ENCODE results near the gene SLC25A39.

SLC25A39 gene

DNA sequence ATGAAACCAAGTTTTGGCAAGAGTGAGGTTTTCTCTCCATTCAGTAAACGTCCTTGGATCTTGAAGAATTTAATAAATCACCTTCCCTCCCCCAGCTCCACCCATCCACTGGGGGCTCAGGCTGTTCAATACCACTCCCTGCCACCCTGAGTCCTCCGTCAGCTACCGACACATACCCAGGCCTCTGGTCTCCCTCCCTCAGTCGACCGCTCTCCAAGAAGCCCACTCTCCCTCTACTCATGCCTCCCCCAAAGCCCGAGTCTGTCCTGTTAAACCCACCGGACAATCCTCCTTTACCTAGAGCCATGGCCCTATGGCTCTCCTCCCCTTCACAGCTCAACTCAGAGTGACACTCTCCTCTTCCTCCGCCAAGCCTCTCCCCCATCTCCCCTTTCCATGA is 37.0 kb downstream of the SLC25A39 start:
- no peak for DNase-seq (ENCODE audit: low read depth, low spot score)
- no peak overlapping the region for H3K4me3 ChIP-seq (ENCODE audit: low read depth, low read length)
- TF ChIP-seq CTCF (IDR thresholded peaks at IDR 0.05; ENCODE audit: low read depth, low read length), result no peak
- in situ Hi-C loops (cut with HindIII; ENCODE audit: low sequenced_read_pairs), result no loop called here

GRCh38 chr17:44284024-44284400 is 40.6 kb downstream of the SLC25A39 start:
- in situ Hi-C loops (cut with HindIII; ENCODE audit: low sequenced_read_pairs), result no loop called here
- TF ChIP-seq CTCF (IDR thresholded peaks at IDR 0.05; ENCODE audit: low read depth, low read length), result no peak
- DNase-seq (ENCODE audit: low read depth, low spot score), result no peak
- no peak overlapping the region for H3K4me3 ChIP-seq (ENCODE audit: low read depth, low read length)

GRCh38 chr17:44283344-44284023 is 41.1 kb downstream of the SLC25A39 start:
- TF ChIP-seq CTCF (IDR thresholded peaks at IDR 0.05; ENCODE audit: low read depth, low read length), result no peak
- in situ Hi-C loops (cut with HindIII; ENCODE audit: low sequenced_read_pairs), result no loop called here
- no peak for DNase-seq (ENCODE audit: low read depth, low spot score)
- H3K4me3 ChIP-seq (ENCODE audit: low read depth, low read length), result no peak overlapping the region

DNA sequence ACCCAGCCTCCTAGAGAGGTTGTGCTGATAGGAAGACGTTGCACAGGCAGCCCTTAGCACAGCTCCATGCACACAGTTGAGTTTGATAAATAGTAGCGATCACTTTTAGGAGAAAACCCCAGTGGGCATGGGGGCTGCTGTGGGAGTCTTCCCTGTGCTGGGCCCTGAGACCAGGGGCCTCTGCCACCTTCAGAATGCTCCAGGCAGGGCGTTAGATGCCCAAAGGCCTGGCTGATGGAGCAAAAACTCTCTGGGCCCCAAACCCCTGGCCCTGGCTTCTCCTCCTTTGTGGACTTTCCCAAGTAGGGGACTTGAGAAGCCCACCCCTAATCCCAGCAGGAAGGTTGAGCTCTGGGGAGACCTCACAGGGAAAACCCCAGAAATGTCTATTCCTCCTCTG is 42.4 kb downstream of the SLC25A39 start:
- H3K4me3 ChIP-seq (ENCODE audit: low read depth, low read length), result no peak overlapping the region
- no peak for TF ChIP-seq CTCF (IDR thresholded peaks at IDR 0.05; ENCODE audit: low read depth, low read length)
- in situ Hi-C loops (cut with HindIII; ENCODE audit: low sequenced_read_pairs), result no loop called here
- DNase-seq (ENCODE audit: low read depth, low spot score), result no peak

DNA sequence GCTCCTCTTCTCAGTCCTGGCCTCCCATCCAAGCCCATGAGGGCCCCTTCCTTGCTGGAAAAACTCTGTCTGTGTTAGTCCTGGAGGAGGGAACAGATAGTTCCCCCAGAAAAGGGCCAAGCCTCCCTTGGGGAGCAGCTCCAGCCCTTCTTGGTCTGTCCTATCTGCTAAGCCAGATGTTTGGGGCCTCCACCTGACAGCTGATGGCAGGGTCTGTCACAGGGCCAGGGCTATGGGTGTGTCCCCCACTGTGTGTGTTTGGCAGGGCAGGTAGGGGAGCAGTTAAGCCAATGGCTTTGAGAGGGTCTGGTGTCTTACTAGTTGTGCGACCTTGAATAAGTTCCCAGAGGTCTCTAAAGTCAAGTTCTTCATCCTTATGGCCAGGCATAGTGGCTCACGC is 43.1 kb downstream of the SLC25A39 start:
- in situ Hi-C loops (cut with HindIII; ENCODE audit: low sequenced_read_pairs), result no loop called here
- TF ChIP-seq CTCF (IDR thresholded peaks at IDR 0.05; ENCODE audit: low read depth, low read length), result no peak
- no peak overlapping the region for H3K4me3 ChIP-seq (ENCODE audit: low read depth, low read length)
- no peak for DNase-seq (ENCODE audit: low read depth, low spot score)

DNA sequence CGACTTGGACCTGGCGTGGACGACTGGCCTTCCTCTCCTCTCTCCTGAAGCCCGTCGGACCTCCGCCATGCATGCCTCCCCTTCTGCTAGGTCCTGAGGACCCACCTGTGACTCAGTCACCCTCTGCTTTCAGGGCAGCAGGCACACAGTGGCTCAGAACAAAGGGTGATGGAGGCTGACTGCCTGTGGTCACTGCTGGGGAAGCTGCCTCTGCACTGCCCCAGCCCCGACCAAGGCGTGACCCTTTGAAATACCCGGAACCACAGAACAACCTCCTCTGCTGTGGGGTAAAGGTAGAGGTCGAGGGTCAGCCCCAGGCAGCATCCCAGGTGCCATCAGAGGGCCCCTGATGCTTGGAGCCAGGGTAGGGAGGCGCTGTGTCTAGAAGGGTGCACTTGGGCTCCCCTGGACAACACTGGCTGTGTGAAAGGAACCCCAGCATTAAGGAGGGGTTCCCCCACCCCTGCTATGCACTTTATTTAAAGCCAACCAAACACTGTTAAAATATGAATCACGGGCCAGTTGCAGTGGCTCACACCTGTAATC is 44.2 kb downstream of the SLC25A39 start:
- no peak for TF ChIP-seq CTCF (IDR thresholded peaks at IDR 0.05; ENCODE audit: low read depth, low read length)
- in situ Hi-C loops (cut with HindIII; ENCODE audit: low sequenced_read_pairs), result no loop called here
- no peak overlapping the region for H3K4me3 ChIP-seq (ENCODE audit: low read depth, low read length)
- DNase-seq (ENCODE audit: low read depth, low spot score), result no peak

Data from astrocyte of the spinal cord (primary cell).